A549 (cell line): Measurements from ENCODE around the gene GUCA2A. TPM values are rescaled to one million over a fixed set of nuclear protein-coding genes. Genes with fewer than 3 reads are reported as not detected.

Experiments
- ATAC-seq, 2 experiments: fragments of 200-7000 bp in 1 of 2; fragments of >200 bp in 1 of 2; cut with Nextera tagmentation in 1 of 2; cut with Tn5 transposase in 1 of 2; 3 replicates each; pipeline versions ENCODE4 v1.8.0 to v1.9.1; 2018 to 2020; ENCODE audit warnings: mild to moderate bottlenecking in 1 of 2, moderate library complexity in 1 of 2
- CTCF ChIA-PET: fragments of 300-600 bp; sonication (Branson Sonifier 250); formaldehyde crosslinking; extraction: SDS; loops from one replicate; lab custom pipeline; 2021; ENCODE audit warnings: antibody characterized with exemption, inconsistent platforms; lab: Yijun Ruan, JAX
- POLR2A ChIA-PET: fragments of 350-600 bp; formaldehyde crosslinking; extraction: SDS; loops from one replicate; lab custom pipeline; 2021; ENCODE audit warnings: antibody characterized with exemption, inconsistent platforms; lab: Yijun Ruan, JAX
- DNase-seq, 2 experiments: peaks; one replicate each; pipeline versions ENCODE4 v3.0.0 to v3.0.0-alpha.2; 2011 to 2016; ENCODE audit warnings: low read depth in 1 of 2, low spot score in 1 of 2
- FAIRE-seq: peaks from 2 replicates; lab custom pipeline; 2011; peaks lifted over from hg19 to GRCh38; lab: Jason Lieb, UNC
- H3K27ac ChIP-seq, 2 experiments: fragments of >200 bp; sonication (Bioruptor Twin); formaldehyde crosslinking; 3 replicates each; pipeline ENCODE4 v1.5.1; 2016 to 2017
- H3K4me1 ChIP-seq: fragments of >200 bp; sonication (Bioruptor Twin); formaldehyde crosslinking; 3 replicates; pipeline ENCODE4 v1.6.1; 2016
- H3K4me2 ChIP-seq: fragments of >200 bp; sonication (Bioruptor Twin); formaldehyde crosslinking; 3 replicates; pipeline ENCODE4 v1.6.1; 2016
- H3K4me3 ChIP-seq: fragments of >200 bp; sonication (Bioruptor Twin); formaldehyde crosslinking; 3 replicates; pipeline ENCODE4 v1.5.1; 2016
- H3K9me3 ChIP-seq: fragments of >200 bp; sonication (Bioruptor Twin); formaldehyde crosslinking; 3 replicates; pipeline ENCODE4 v1.6.1; 2016
- CHD4 ChIP-seq: fragments of 200-600 bp; sonication (generic); IDR thresholded peaks from 2 replicates; pipeline ENCODE4 v1.6.1; 2016; ENCODE audit warnings: antibody characterized with exemption, mild to moderate bottlenecking, borderline replicate concordance
- EHF ChIP-seq: fragments of 250-450 bp; sonication (Bioruptor Pico); IDR thresholded peaks from 2 replicates; pipeline ENCODE4 v1.5.0; 2020; ENCODE audit warnings: mild to moderate bottlenecking
- FOSB ChIP-seq: fragments of 250-450 bp; sonication (Bioruptor Pico); IDR thresholded peaks from 2 replicates; pipeline ENCODE4 v1.5.0; 2020; ENCODE audit warnings: mild to moderate bottlenecking, moderate library complexity
- HEYL ChIP-seq: fragments of 250-450 bp; sonication (Bioruptor Pico); IDR thresholded peaks from 2 replicates; pipeline ENCODE4 v1.8.0; 2021; ENCODE audit warnings: mild to moderate bottlenecking, moderate library complexity
- HOXA7 ChIP-seq: fragments of 250-450 bp; sonication (Bioruptor Pico); IDR thresholded peaks from 2 replicates; pipeline ENCODE4 v1.5.0; 2020; ENCODE audit warnings: mild to moderate bottlenecking, moderate library complexity
- HOXB5 ChIP-seq: fragments of 250-450 bp; sonication (Bioruptor Pico); IDR thresholded peaks from 2 replicates; pipeline ENCODE4 v1.5.0; 2020; ENCODE audit warnings: mild to moderate bottlenecking, moderate library complexity
- KDM1A ChIP-seq: fragments of 200-600 bp; sonication (generic); IDR thresholded peaks from 2 replicates; pipeline ENCODE4 v1.6.1; 2016; ENCODE audit warnings: low read depth, mild to moderate bottlenecking
- KDM5A ChIP-seq: fragments of 200-600 bp; sonication (generic); IDR thresholded peaks from 2 replicates; pipeline ENCODE4 v1.6.1; 2016; ENCODE audit warnings: antibody characterized with exemption, mild to moderate bottlenecking
- MAZ ChIP-seq: fragments of 150-350 bp; IDR thresholded peaks from 2 replicates; pipeline ENCODE4 v1.6.1; 2014; ENCODE audit warnings: antibody characterized with exemption, low read depth, low read length, borderline replicate concordance
- NR3C1 ChIP-seq: fragments of >200 bp; sonication (Bioruptor Twin); formaldehyde crosslinking; IDR thresholded peaks from 3 replicates; pipeline ENCODE4 v1.6.1; 2017
- POLR2AphosphoS2 ChIP-seq: conservative IDR thresholded peaks from 2 replicates; pipeline ENCODE4 v1.6.1; 2012; ENCODE audit warnings: low read length, improper control_type of control experiment, inconsistent platforms
- RAD21 ChIP-seq, 2 experiments: fragments of >200 bp in 1 of 2; sonication (Bioruptor Twin) in 1 of 2; formaldehyde crosslinking in 1 of 2; IDR thresholded peaks in 1 of 2; conservative IDR thresholded peaks in 1 of 2; 2 replicates in 1 of 2; 3 replicates in 1 of 2; pipeline ENCODE4 v1.6.1; 2012 to 2018; ENCODE audit warnings: inconsistent platforms in 1 of 2
- RFX5 ChIP-seq: fragments of 450-650 bp; IDR thresholded peaks from 2 replicates; pipeline ENCODE4 v1.7.1; 2014; ENCODE audit warnings: antibody characterized with exemption, mild to moderate bottlenecking, moderate library complexity
- SMC3 ChIP-seq: fragments of >200 bp; sonication (Bioruptor Twin); formaldehyde crosslinking; IDR thresholded peaks from 3 replicates; pipeline ENCODE4 v1.6.1; 2018; ENCODE audit warnings: inconsistent platforms
- TFCP2L1 ChIP-seq: fragments of 250-450 bp; sonication (Bioruptor Pico); IDR thresholded peaks from 2 replicates; pipeline ENCODE4 v1.5.0; 2021; ENCODE audit warnings: mild to moderate bottlenecking
- TP53 ChIP-seq: fragments of 250-450 bp; sonication (Bioruptor Pico); IDR thresholded peaks from 2 replicates; pipeline ENCODE4 v1.5.0; 2021; ENCODE audit warnings: mild to moderate bottlenecking, moderate library complexity
- ZC3H11A ChIP-seq: fragments of 450-650 bp; IDR thresholded peaks from 2 replicates; pipeline ENCODE4 v1.6.1; 2014; ENCODE audit warnings: antibody characterized with exemption, mild to moderate bottlenecking
- WGBS: methylation state at CpG from one replicate; pipeline ENCODE4 v1.1.6; 2017; ENCODE audit errors: missing lambda C conversion rate; 5-methylcytosine and 5-hydroxymethylcytosine counted together
- polyA plus RNA-seq, 4 experiments: library from polyadenylated mRNA; depleted of rRNA in 3 of 4; stranded (reverse); fragments of >200 nt; fragmentation: RNase III in 1 of 4; extraction: RNeasy Plus Mini Kit Qiagen cat#74134 plus additional on column Dnase treatment in 1 of 4; gene quantifications; 2 replicates in 3 of 4; 3 replicates in 1 of 4; pipeline ENCODE4 v1.2.3, GENCODE V29; 2011 to 2017
- TF ChIP-seq, protein P1 (sequence below): fragments of 250-450 bp; sonication (Bioruptor Pico); IDR thresholded peaks from 2 replicates; pipeline ENCODE4 v1.5.0; 2021; ENCODE audit warnings: mild to moderate bottlenecking, moderate library complexity, borderline replicate concordance
- TF ChIP-seq, protein P2 (sequence below): fragments of 200-600 bp; sonication (generic); IDR thresholded peaks from 2 replicates; pipeline ENCODE4 v1.6.1; 2016; ENCODE audit warnings: antibody characterized with exemption, mild to moderate bottlenecking, moderate library complexity
- TF ChIP-seq, protein P3 (sequence below): fragments of >200 bp; sonication (Bioruptor Twin); formaldehyde crosslinking; IDR thresholded peaks from 3 replicates; pipeline ENCODE4 v1.6.1; 2016
- TF ChIP-seq, protein P4 (sequence below): IDR thresholded peaks from 2 replicates; pipeline ENCODE4 v1.6.1; 2012

The GUCA2A gene
- polyA plus RNA-seq, 2 of the 4 experiments (the other 2 are of a cell fraction), result not detected

DNA sequence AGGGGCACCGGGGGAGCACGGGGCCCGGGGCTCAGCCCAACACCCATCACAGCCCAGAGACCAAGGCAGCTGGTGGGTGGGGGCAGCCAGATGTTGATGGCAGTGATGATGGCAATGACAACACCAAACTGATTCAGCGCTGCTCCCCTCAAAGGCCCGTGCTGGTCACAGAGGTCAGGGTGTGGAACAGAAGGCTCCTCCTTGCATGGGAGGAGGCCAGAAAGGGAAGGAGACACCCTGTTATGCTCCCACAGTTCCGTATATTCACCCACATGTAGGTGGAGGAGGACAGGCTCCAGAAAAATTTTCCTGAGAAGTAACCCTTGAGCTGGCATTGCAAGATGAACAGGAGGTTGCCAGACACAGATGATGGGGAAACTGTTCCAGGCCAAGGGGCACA is 10.9 kb downstream of the GUCA2A start:
- ATAC-seq (no peak), FAIRE-seq (no peak), DNase-seq (no peak)
- Histone ChIP-seq H3K4me2 (no peak overlapping the region), H3K9me3 (no peaks in the 10 kb centered on the region), H3K4me1 (peaks cover 7% of the 10 kb centered on the region; the same call in 1 of the 3 replicates), H3K27ac (no peak overlapping the region), H3K4me3 (no peak overlapping the region)
- TF ChIP-seq CHD4 (no peak), RFX5 (no peak), HOXB5 (CRISPR knock-in tag) (no peak), KDM5A (no peak), HEYL (no peak), TP53 (CRISPR knock-in tag) (no peak), KDM1A (no peak), ZC3H11A (no peak), HOXA7 (CRISPR knock-in tag) (no peak), EHF (no peak), SMC3 (no peak), NR3C1 (no peak), MAZ (no peak)
- TF ChIP-seq, protein P1, sequence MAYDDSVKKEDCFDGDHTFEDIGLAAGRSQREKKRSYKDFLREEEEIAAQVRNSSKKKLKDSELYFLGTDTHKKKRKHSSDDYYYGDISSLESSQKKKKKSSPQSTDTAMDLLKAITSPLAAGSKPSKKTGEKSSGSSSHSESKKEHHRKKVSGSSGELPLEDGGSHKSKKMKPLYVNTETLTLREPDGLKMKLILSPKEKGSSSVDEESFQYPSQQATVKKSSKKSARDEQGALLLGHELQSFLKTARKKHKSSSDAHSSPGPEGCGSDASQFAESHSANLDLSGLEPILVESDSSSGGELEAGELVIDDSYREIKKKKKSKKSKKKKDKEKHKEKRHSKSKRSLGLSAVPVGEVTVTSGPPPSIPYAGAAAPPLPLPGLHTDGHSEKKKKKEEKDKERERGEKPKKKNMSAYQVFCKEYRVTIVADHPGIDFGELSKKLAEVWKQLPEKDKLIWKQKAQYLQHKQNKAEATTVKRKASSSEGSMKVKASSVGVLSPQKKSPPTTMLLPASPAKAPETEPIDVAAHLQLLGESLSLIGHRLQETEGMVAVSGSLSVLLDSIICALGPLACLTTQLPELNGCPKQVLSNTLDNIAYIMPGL, result no peak
- TF ChIP-seq, protein P2, sequence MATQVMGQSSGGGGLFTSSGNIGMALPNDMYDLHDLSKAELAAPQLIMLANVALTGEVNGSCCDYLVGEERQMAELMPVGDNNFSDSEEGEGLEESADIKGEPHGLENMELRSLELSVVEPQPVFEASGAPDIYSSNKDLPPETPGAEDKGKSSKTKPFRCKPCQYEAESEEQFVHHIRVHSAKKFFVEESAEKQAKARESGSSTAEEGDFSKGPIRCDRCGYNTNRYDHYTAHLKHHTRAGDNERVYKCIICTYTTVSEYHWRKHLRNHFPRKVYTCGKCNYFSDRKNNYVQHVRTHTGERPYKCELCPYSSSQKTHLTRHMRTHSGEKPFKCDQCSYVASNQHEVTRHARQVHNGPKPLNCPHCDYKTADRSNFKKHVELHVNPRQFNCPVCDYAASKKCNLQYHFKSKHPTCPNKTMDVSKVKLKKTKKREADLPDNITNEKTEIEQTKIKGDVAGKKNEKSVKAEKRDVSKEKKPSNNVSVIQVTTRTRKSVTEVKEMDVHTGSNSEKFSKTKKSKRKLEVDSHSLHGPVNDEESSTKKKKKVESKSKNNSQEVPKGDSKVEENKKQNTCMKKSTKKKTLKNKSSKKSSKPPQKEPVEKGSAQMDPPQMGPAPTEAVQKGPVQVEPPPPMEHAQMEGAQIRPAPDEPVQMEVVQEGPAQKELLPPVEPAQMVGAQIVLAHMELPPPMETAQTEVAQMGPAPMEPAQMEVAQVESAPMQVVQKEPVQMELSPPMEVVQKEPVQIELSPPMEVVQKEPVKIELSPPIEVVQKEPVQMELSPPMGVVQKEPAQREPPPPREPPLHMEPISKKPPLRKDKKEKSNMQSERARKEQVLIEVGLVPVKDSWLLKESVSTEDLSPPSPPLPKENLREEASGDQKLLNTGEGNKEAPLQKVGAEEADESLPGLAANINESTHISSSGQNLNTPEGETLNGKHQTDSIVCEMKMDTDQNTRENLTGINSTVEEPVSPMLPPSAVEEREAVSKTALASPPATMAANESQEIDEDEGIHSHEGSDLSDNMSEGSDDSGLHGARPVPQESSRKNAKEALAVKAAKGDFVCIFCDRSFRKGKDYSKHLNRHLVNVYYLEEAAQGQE, result no peak
- CTCF ChIA-PET, result interaction anchor here (7.4 kb wide), 1 partner anchor 20 kb away, joined by 46 read pairs; no protein-coding TSS in a partner anchor
- 38% methylated on average over 1 of the region's 6 CpGs for WGBS
- POLR2A ChIA-PET, result interaction anchor here (0.6 kb wide), 1 partner anchor 874 kb away, joined by 3 read pairs; no protein-coding TSS in a partner anchor

DNA sequence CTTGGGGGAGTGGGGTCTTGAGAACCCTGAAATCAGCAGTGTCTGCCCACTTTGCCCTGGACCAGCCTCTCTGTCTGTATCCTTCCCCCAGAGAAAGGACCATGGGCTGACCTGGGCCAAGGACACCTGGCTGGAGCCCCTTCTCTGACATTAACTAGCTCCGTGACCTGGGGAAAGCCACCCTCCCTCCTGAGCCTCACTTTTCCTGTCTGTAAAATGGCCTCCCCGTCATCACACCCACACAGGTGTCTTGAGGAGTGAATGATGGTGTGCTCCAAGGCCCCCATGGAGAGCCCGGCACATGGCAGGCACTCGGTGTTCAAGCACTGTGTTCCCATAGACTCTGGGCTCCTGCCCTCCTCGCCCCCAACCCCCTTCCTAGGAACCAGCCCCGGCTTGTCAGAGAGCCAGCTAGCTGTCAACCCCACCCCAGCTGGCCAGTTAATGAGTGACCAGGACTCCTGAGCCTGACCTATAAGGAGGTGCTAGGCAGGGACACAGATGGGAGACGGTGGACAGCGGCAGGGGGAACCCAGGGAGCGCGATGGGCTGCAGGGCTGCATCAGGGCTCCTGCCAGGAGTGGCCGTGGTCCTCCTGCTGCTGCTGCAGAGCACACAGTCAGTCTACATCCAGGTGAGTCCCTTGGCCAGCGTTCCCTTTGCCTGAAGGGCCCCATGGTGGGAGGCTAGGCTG is 11.5 kb downstream of the GUCA2A start, which contains the start of gene GUCA2B:
TSS of gene GUCA2B (plus strand) at position 504 of the 694 bp plus-strand sequence. CDS start at position 545, 41 bp downstream.
- no peak for FAIRE-seq
- H3K4me2 ChIP-seq, result no peak within 1 kb of the TSS
- H3K27ac ChIP-seq, result no peak within 1 kb of the TSS
- CTCF ChIA-PET, result interaction anchor here (7.4 kb wide), 1 partner anchor 21 kb away, joined by 46 read pairs; no protein-coding TSS in a partner anchor
- H3K4me1 ChIP-seq, result peaks cover 7% of the 10 kb centered on the region; the same call in 1 of the 3 replicates
- POLR2A ChIA-PET, result interaction anchor here (0.6 kb wide), 1 partner anchor 874 kb away, joined by 3 read pairs; no protein-coding TSS in a partner anchor
- no peak for DNase-seq
- WGBS, result 35% methylated on average over 4 of the region's 12 CpGs
- TF ChIP-seq TFCP2L1, result no peak
- TF ChIP-seq, protein P3, sequence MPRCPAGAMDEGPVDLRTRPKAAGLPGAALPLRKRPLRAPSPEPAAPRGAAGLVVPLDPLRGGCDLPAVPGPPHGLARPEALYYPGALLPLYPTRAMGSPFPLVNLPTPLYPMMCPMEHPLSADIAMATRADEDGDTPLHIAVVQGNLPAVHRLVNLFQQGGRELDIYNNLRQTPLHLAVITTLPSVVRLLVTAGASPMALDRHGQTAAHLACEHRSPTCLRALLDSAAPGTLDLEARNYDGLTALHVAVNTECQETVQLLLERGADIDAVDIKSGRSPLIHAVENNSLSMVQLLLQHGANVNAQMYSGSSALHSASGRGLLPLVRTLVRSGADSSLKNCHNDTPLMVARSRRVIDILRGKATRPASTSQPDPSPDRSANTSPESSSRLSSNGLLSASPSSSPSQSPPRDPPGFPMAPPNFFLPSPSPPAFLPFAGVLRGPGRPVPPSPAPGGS, result no peak
- TF ChIP-seq RAD21 (conservative IDR thresholded peaks at IDR 0.05 in 1 of 2, IDR thresholded peaks at IDR 0.05 in 1 of 2), result no peak
- TF ChIP-seq POLR2AphosphoS2, result no peak
- TF ChIP-seq, protein P4, sequence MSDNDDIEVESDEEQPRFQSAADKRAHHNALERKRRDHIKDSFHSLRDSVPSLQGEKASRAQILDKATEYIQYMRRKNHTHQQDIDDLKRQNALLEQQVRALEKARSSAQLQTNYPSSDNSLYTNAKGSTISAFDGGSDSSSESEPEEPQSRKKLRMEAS, result no peak
- no peak for TF ChIP-seq EHF
- TF ChIP-seq CHD4, result no peak
- TF ChIP-seq FOSB, result no peak
- no peak within 1 kb of the TSS for H3K4me3 ChIP-seq
- H3K9me3 ChIP-seq, result no peaks in the 10 kb centered on the region
- ATAC-seq, result no peak
